C1 segment of cervical spinal cord (tissue), 14 donors: ENCODE results near the gene PANX3.
"Not testable (repeated sequence)": the region's sequence is repeated elsewhere in the genome, so short reads cannot be mapped to it uniquely, and the experiment has no call there.

Source experiments
- DNase-seq, 14 donors: peaks; one replicate each; lab custom pipeline; 2025; lab: John Stamatoyannopoulos, UW

Gene PANX3

DNA sequence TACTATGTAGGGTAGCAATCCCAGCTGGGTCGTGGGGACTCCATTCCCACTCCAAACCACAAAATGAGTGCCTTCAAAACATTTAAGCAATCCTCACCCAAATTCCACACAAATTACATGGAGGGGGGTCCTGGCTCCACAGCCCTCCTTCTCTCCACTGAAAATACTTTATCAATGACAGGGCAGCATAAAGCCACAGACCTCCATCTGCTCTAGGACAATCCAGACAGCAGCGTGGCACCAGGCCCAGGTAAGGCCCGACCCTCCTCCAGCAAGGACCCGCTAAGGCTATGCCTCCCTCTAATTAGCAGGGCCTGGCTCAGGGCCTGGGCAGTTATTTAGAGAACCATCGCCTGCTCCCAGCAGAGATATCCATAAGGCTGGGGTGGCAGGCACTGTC, at the start of gene PANX3:
PANX3 (plus strand) TSS at position 365 of the 400 bp plus-strand sequence. CDS start 129 bp downstream, outside the sequence.
- DNase-seq, result no peak

- DNase-seq, result no peak
These were observed 41.5 kb upstream of the PANX3 start, which contains the start of gene OR8A1 for GRCh38 chr11:124569697-124570096. Gene OR8A1, plus strand, starts transcription at chr11:124569997. Its CDS starts 123 bp downstream, at chr11:124570120.

- DNase-seq, result no peak
These were observed 41.1 kb upstream of the PANX3 start for GRCh38 chr11:124570160-124570559.

DNA sequence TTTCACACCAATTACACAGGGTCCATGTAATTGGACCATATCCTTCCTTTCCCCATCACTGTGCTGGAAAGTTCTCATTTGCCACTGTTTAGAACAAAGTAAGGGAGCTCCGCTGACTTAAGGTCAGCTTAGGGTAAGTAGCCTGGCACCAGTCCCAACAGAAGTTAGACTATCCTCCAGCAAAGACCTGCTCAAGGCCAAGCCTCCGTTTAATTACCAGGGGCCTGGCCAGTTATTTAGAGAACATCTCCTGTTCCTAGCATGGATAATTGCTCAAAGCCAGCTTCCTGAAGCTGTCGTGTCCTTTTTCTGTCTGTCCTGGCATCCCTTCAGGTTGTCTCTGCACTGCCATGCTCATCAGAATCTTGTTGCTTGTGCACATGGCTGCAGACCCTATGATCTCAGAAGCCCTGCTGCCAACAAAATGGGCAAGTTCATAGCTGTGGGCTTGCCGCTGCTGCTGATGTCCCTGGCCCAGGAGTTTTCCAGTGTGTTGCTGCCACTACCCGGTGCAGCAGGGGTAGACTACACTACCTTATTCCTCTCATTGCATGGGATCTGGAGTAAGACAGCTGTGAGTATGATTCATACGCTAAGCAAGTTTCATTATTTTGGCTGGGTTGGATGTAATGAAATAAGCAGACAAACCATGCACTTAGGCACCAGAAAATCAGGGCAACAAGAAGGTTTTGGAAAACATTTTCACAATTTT, 33.4 kb upstream of the PANX3 start:
- DNase-seq, result no peak

- no peak for DNase-seq
These were observed 32.5 kb upstream of the PANX3 start for GRCh38 chr11:124578761-124579160.

- DNase-seq, result no peak
These were observed 29.4 kb upstream of the PANX3 start for GRCh38 chr11:124581817-124582216.

DNA sequence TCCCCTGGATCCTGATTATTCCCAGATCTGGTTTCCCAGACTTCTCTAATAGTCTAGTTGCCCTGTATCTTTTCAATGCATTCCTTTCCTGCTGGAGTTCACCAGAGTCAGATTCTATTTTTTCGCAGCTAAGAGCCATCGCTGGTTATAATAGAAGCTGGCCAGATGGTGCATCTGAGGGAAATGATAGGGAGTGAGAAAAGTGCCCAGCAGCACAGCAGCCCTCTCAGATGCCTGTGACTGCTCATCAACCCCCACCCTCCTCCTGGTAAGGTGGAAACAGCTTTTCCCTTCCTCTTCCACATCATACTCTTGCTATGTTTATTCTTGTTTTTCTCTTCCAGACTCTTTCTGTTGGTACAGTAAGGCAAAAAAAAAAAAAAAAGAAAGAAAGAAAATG, 28.7 kb upstream of the PANX3 start:
- DNase-seq, result no peak

- no peak for DNase-seq
These were observed 27.4 kb upstream of the PANX3 start for GRCh38 chr11:124583781-124584180.

DNA sequence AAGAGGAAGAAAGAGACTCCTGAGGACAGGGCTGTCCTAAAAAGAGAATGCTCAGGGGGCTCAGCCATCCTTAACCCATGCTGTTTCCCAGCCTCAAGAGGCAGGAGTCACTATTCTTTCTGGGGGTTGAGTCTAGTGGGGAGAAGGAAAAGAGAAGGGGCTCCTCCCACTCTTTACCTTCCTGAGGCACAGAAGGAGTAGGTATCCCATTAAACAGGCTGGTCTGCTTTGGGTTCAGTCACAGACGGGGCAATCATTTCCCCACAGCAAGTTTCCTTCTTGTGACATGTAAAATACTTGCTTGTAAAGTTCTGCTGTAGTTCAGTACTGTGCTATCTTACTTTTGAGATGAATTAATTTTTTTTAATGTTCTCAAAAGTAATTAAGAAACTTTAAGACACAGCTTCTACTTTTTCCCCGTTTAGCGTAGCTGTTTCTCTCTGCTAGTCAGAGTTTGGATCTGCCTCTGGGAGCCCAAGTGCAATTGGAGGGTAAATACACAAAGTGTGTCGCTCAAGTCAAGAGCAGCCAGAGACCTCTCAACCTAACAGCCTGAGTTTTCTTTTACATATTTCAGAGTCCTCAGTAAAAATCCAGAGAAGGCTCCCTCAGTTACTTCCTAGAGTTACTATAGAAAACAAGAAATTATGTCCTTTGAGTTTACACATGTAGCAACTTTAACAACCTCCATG, 26.4 kb upstream of the PANX3 start:
- no peak for DNase-seq

DNA sequence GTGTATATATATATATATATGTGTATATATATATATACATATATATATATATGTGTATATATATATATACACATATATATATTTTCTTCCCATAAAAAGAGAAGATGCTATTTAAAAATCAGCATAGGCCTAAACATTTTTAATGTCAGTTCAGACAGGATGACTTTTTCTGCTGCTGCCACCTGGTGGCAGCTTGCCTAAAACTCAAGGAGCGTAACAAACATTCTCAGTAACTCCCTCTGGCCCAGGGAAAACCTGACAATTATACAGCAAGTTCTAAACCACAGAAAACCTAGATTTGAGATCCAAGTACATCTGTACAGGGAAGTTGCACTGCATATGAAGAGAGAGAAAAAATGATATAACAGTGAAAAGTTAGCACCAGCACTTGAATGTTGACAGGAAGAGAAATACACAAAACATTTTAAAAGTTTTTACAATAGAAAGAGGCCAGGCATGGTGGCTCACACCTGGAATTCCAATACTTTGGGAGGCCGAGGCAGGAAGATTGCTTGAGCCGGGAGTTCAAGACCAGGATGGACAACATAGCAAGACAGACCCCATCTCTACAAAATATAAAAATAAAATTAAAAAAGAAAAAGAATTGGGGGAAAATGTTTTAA, 24.9 kb upstream of the PANX3 start:
- peak in 5 of 14 donors; percentile 1 to 22 (median 4) for DNase-seq

- DNase-seq, result no peak
These were observed 19.8 kb upstream of the PANX3 start for GRCh38 chr11:124591430-124591829.

GRCh38 chr11:124592627-124593026, 18.6 kb upstream of the PANX3 start:
- DNase-seq, result no peak

- no peak for DNase-seq
These were observed 15.9 kb upstream of the PANX3 start for GRCh38 chr11:124595302-124595701.

DNA sequence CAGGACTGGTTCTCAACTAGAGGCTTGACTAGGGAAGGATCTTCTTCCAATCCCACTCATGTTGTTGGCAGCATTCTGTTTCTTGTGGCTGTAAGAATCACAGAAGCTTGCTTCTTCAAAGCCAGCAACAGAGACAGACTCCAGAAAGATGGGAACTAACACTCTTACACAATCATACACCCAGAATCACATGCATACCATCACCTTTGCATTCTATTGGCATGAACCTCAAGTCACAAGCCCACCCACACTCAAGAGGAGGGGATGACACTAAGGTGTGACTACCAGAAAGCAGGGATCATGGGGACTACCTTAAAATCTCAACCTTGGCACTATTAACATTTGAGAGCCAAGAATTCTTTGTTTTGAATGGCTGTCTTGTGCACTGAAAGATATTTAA, 13.6 kb upstream of the PANX3 start:
- no peak for DNase-seq

DNA sequence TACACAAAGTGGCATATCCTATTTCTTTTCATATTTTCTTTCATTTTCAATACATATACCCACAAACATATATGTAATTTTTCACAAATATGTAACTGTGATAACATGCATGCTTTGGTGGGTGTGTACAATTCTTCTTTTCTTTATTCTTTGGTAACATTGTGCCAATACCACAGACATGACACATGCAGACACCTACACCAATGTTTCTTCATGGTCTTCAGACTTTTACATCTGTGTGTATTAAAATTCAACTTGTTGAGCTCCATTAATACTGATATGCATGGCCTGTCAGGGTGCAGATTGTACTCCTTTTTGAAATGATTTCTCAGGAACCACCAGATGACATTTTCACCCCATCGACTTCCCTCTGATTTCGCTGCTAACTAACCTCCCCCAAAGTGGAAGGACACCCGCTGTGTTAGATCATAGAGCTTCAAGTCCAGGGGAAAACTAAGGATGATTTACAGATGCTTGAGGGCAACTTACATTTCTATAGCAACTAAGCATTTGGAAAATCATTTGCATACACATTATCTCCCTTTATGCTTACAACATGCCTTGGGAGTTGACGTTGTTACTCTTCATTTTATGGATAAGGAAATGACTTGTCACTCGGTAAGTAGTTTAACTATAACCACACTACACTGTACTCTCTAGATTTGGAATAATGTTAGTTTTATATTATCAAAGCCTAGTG, 10.5 kb upstream of the PANX3 start:
- DNase-seq, result no peak

- no peak for DNase-seq
These were observed 9.0 kb upstream of the PANX3 start for GRCh38 chr11:124602193-124602592.

GRCh38 chr11:124602723-124603122, 8.5 kb upstream of the PANX3 start:
- DNase-seq, result not testable (repeated sequence)

DNA sequence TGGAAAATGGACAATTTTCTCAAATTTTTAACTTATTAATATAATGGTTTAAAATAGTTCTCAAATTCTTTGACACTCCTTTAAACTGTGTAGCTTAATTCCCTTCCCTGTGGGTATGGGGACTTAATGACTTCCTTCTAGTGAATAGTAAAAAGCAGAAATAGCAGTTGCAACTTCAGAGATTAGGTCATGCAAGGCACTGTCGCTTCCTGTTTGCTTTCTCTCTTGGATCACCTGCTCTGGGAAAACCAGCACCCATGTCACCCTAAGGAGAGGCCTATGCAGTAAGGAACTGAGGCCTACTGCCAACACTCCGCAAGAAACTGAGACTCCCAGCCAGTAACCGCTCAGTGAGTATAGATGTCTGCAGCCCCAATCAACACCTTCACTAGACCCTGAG, 5.5 kb upstream of the PANX3 start:
- peak in 2 of 14 donors; percentile 4 to 9 for DNase-seq

DNA sequence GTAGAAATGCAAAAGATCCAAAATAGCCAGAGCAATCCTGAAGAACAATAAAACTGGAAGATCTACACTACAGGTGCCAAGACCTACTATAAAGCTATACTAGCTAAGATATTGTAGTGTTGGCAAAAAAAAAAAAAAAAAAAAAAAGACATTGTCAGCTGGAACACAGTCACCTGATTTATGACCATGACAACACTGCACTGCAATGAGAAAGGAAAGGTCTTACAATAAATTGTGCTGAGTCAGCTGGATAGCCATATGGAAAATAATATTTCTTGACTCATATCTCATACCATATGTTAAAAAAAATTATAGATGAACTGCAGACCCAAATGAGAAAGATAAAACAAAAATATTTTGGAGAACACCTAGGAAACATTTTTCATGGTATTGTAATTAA, 3.1 kb upstream of the PANX3 start:
- no peak for DNase-seq

- DNase-seq, result no peak
These were observed 933 bp upstream of the PANX3 start for GRCh38 chr11:124610295-124610694.

DNA sequence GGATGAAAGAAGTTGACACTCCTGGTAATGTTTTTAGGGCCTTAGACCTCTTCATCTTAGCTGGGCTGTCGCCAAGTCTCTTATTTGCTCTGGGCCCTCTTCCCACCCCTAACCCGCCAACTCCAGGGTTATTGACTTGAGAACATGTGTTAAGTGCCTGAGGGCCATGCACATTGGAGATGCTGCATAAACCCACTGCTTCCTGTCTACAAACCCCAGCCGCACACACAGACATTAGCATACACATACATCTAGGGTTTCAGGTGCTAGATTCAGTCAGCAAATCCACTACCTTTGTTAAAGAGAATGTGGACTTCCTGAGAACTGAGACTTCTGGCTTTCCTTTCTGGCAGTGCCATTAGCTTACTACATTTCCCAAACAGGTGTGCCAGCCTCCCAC, 817 bp downstream of the PANX3 start:
- no peak for DNase-seq
